GM19372 (cell line): Measurements from ENCODE around the gene HNRNPAB.

Experiments used
- ATAC-seq: cut with Tn5 transposase; IDR thresholded peaks from one replicate; pipeline ENCODE4 v1.9.1; 2021; ENCODE audit warnings: mild to moderate bottlenecking, low read depth, moderate library complexity; ENCODE audit not compliant: unreplicated experiment

The HNRNPAB gene

GRCh38 chr5:178204182-178204934, at the start of gene HNRNPAB:
HNRNPAB (plus strand) TSS chr5:178204533; CDS start chr5:178204838, 305 bp downstream.
- peak; percentile 72 for ATAC-seq

GRCh38 chr5:178155065-178155464, 49.3 kb upstream of the HNRNPAB start:
- no peak for ATAC-seq

- no peak for ATAC-seq
Measured at GRCh38 chr5:178160176-178160575, 44.2 kb upstream of the HNRNPAB start.

- no peak for ATAC-seq
Measured at GRCh38 chr5:178162481-178162880, 41.9 kb upstream of the HNRNPAB start.

GRCh38 chr5:178163772-178164735, 40.3 kb upstream of the HNRNPAB start:
- ATAC-seq = peak; percentile 90

GRCh38 chr5:178165581-178165980, 38.8 kb upstream of the HNRNPAB start:
- ATAC-seq = no peak

- no peak for ATAC-seq
Measured at GRCh38 chr5:178170455-178170854, 33.9 kb upstream of the HNRNPAB start.

GRCh38 chr5:178174456-178174855, 29.9 kb upstream of the HNRNPAB start:
- no peak for ATAC-seq

- no peak for ATAC-seq
Measured at GRCh38 chr5:178176791-178177190, 27.5 kb upstream of the HNRNPAB start.

GRCh38 chr5:178177569-178177968, 26.8 kb upstream of the HNRNPAB start:
- ATAC-seq = no peak

GRCh38 chr5:178180141-178180863, 24.0 kb upstream of the HNRNPAB start:
- ATAC-seq = no peak

- ATAC-seq = no peak
Measured at GRCh38 chr5:178182158-178182876, 22.0 kb upstream of the HNRNPAB start.

- ATAC-seq = no peak
Measured at GRCh38 chr5:178186427-178186826, 17.9 kb upstream of the HNRNPAB start.

GRCh38 chr5:178187014-178187413, 17.3 kb upstream of the HNRNPAB start, which contains the start of gene GMCL2:
GMCL2 (minus strand) TSS chr5:178187371; CDS start chr5:178187299, 72 bp downstream.
- no peak for ATAC-seq

GRCh38 chr5:178189433-178189832, 14.9 kb upstream of the HNRNPAB start:
- no peak for ATAC-seq

- ATAC-seq = no peak
Measured at GRCh38 chr5:178191661-178192060, 12.7 kb upstream of the HNRNPAB start.

- ATAC-seq = no peak
Measured at GRCh38 chr5:178192244-178192643, 12.1 kb upstream of the HNRNPAB start.

- no peak for ATAC-seq
Measured at GRCh38 chr5:178192787-178193186, 11.5 kb upstream of the HNRNPAB start.

GRCh38 chr5:178193251-178193809, 11.0 kb upstream of the HNRNPAB start:
- ATAC-seq = no peak

- ATAC-seq = no peak
Measured at GRCh38 chr5:178194026-178194425, 10.3 kb upstream of the HNRNPAB start.
